GM12878 (cell line): ENCODE data around the gene PPIA.

Experiments
- CTCF ChIP-seq, 3 experiments: IDR thresholded peaks in 2 of 3; conservative IDR thresholded peaks in 1 of 3; 2 replicates each; pipeline ENCODE4 v1.5.1; 2011; ENCODE audit warnings: low read depth in 3 of 3, low read length in 3 of 3, mild to moderate bottlenecking in 3 of 3, control low read depth in 2 of 3, moderate library complexity in 2 of 3, inconsistent platforms in 1 of 3, mixed read lengths in 1 of 3; ENCODE audit not compliant: control insufficient read depth in 2 of 3, insufficient read depth in 1 of 3; ENCODE audit errors: extremely low read depth in 1 of 3
- FOXM1 ChIP-seq: IDR thresholded peaks from 2 replicates; pipeline ENCODE4 v1.6.1; 2012; ENCODE audit warnings: low read depth, mild to moderate bottlenecking, inconsistent platforms, low read length, moderate library complexity
- MTA3 ChIP-seq: IDR thresholded peaks from 2 replicates; pipeline ENCODE4 v1.6.1; 2012; ENCODE audit warnings: low read length, inconsistent platforms, borderline replicate concordance
- NRF1 ChIP-seq: conservative IDR thresholded peaks from 2 replicates; pipeline ENCODE4 v1.6.1; 2011; ENCODE audit warnings: mild to moderate bottlenecking, low read depth, low read length, improper control_type of control experiment
- YY1 ChIP-seq: IDR thresholded peaks from 2 replicates; pipeline ENCODE4 v1.6.1; 2011; ENCODE audit warnings: low read depth, mild to moderate bottlenecking, low read length
- ZBTB33 ChIP-seq: fragments of 450-650 bp; IDR thresholded peaks from 2 replicates; pipeline ENCODE4 v1.6.1; 2017; ENCODE audit warnings: mild to moderate bottlenecking

GRCh38 chr7:44802418-44803025 lies 6.0 kb downstream of the PPIA start:
- TF ChIP-seq YY1 (no peak), CTCF (IDR thresholded peaks at IDR 0.05 in 2 of 3, conservative IDR thresholded peaks at IDR 0.05 in 1 of 3; ENCODE audit: control insufficient read depth in 2 of 3, extremely low read depth in 1 of 3, insufficient read depth in 1 of 3, low read depth in 3 of 3, low read length in 3 of 3) (no peak), NRF1 (no peak), FOXM1 (no peak), ZBTB33 (no peak), MTA3 (peak; percentile 40)
